Measurements from ENCODE around the gene CAPRIN1. TPM values are rescaled to one million over a fixed set of nuclear protein-coding genes. Genes with fewer than 3 reads are reported as not detected.

Gene CAPRIN1
- total and polyA plus RNA-seq, 8 donors: 196 to 263 (median 250) TPM

GRCh38 chr11:34034053-34034452 is 17.5 kb upstream of the CAPRIN1 start:
- Histone ChIP-seq H3K9me3 (no peaks in the 10 kb centered on the region), H3K36me3 (no peaks in the 10 kb centered on the region), H3K4me1 (no peaks in the 10 kb centered on the region), H3K4me3 (no peak overlapping the region), H3K27me3 (no peaks in the 10 kb centered on the region), H3K27ac (no peak overlapping the region)
- TF ChIP-seq CTCF (IDR thresholded peaks at IDR 0.05): no peak
- ATAC-seq: no peak
- intact Hi-C loops (cut with DNase I): no loop called here
- no peak for DNase-seq

GRCh38 chr11:34036456-34036855 is 15.1 kb upstream of the CAPRIN1 start:
- ATAC-seq (no peak), DNase-seq (no peak)
- Histone ChIP-seq H3K27ac (no peak overlapping the region), H3K36me3 (no peaks in the 10 kb centered on the region), H3K9me3 (no peaks in the 10 kb centered on the region), H3K4me1 (no peaks in the 10 kb centered on the region), H3K4me3 (no peak overlapping the region), H3K27me3 (no peaks in the 10 kb centered on the region)
- intact Hi-C loops (cut with DNase I): no loop called here
- TF ChIP-seq CTCF (IDR thresholded peaks at IDR 0.05): no peak

DNA sequence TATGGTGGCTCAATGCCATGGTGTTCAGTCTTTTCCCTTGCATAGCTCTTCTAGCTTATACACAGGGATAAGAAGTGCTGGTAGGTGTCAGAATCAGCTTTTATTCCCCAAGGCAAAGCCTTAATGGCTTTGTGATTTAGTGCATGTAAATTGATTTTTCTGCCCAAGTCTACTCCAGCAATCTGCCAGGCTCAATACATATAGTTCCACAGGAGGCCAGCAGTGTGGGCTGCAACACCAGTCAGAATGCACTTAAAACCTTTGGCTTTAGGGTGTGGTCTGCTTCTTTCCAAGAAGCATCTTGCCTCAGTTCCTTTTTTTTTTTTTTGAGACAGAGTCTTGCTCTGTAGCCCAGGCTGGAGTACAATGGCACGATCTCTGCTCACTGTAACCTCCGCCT is 14.5 kb upstream of the CAPRIN1 start:
- no peaks in the 10 kb centered on the region for H3K27me3 ChIP-seq
- TF ChIP-seq CTCF (IDR thresholded peaks at IDR 0.05): no peak
- intact Hi-C loops (cut with DNase I): no loop called here
- H3K27ac ChIP-seq: no peak overlapping the region
- H3K9me3 ChIP-seq: no peaks in the 10 kb centered on the region
- no peak overlapping the region for H3K4me3 ChIP-seq
- H3K4me1 ChIP-seq: no peaks in the 10 kb centered on the region
- H3K36me3 ChIP-seq: no peaks in the 10 kb centered on the region
- ATAC-seq: peak; percentile 16
- no peak for DNase-seq

DNA sequence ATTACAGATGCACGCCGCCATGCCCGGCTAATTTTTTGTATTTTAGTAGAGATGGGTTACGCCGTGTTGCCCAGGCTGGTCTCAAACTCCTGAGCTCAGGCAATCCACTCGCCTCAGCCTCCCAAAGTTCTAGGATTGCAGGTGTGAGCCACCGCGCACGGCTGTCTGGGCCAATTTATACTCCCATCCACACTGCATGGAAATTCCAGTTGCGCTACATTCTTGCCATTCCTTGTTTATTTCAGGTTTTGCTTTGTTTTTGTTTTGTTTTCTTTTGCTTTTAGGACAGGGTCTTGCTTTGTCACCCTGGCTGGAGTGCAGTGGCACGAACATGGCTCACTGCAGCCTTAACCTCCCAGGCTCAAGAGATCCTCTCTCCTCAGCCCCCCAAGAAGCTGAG is 11.0 kb upstream of the CAPRIN1 start:
- Histone ChIP-seq H3K4me1 (peaks cover 0 to 4% of the 10 kb centered on the region in 2 donors), H3K36me3 (no peaks in the 10 kb centered on the region), H3K9me3 (no peaks in the 10 kb centered on the region), H3K27me3 (no peaks in the 10 kb centered on the region), H3K27ac (no peak overlapping the region), H3K4me3 (no peak overlapping the region)
- no peak for DNase-seq
- intact Hi-C loops (cut with DNase I): no loop called here
- ATAC-seq: no peak
- TF ChIP-seq CTCF (IDR thresholded peaks at IDR 0.05): no peak

- ATAC-seq: peak; percentile 79
- intact Hi-C loops (cut with DNase I): no loop called here
- TF ChIP-seq CTCF (IDR thresholded peaks at IDR 0.05): no peak
- Histone ChIP-seq H3K36me3 (no peaks in the 10 kb centered on the region), H3K27ac (peak overlapping the region in 1 of 2 donors; percentile 20), H3K4me3 (no peak overlapping the region), H3K9me3 (no peaks in the 10 kb centered on the region), H3K4me1 (peaks cover 0 to 4% of the 10 kb centered on the region in 2 donors), H3K27me3 (no peaks in the 10 kb centered on the region)
- peak in 2 of 4 donors; percentile 7 to 59 for DNase-seq
These were observed 6.7 kb upstream of the CAPRIN1 start for GRCh38 chr11:34044664-34045485.

All from left lung (tissue), 10 donors.